Activated T-cell treated with anti-CD3 and anti-CD28 coated beads for 48 hours (primary cell): ENCODE data around the gene ELK4.

Experiments used
- DNase-seq: peaks from one replicate; pipeline ENCODE4 v3.0.0-alpha.2; 2020; ENCODE audit warnings: low read depth

Gene ELK4

DNA sequence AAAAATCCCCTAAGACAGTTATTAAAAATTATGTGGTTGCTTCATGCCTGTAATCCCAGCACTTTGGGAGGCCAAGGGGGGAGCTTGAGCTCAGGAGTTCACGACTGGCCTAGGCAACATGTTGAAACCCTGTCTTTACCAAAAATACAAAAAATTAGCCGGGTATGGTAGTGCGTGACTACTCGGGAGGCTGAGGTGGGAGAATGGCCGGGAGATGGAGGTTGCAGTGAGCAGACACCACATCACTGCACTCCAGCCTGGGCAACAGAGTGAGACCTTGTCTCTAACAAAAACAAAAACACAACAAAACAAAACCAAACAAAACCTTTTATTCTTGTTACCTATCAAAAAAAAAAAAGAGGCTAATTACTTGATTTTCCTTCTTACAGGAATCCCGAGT is 2.1 kb downstream of the ELK4 start:
- no peak for DNase-seq

DNA sequence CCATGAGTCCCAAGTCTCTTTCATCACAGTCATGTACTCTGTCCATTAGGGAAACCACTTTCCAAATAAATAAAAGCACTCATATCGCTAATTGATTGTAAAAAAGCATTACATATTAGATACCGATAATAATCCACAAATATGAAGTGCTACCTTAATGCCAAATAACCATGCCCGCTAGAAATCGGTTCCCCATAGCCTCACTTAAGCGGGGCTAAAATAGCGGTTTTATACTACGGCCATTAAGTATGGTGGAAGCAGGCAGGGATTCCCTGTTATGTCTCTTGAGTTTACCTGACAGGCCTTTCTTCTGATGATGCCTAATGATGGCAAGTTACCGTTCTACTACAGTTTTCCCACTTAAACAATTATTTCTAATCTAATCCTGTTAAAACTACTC is 3.9 kb downstream of the ELK4 start:
- DNase-seq: no peak

DNA sequence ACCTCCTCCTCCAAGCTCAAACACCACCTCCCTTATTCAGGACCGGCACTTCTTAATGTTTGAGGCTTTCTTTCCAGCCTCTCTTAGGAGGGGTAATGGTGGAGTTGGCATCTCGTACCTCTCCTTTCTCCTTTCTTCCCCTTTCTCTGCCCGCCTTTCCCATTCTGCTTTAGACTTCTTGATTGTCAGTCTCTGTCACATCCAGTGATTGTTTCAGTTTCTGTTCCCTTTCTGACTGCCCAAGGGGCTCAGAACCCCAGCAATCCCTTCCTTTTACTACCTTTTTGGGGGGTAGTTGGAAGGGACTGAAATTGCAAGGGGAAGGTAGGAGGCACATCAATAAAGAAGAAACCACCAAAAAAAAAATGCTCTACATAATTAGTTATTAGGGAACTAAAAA is 5.6 kb downstream of the ELK4 start:
- no peak for DNase-seq

DNA sequence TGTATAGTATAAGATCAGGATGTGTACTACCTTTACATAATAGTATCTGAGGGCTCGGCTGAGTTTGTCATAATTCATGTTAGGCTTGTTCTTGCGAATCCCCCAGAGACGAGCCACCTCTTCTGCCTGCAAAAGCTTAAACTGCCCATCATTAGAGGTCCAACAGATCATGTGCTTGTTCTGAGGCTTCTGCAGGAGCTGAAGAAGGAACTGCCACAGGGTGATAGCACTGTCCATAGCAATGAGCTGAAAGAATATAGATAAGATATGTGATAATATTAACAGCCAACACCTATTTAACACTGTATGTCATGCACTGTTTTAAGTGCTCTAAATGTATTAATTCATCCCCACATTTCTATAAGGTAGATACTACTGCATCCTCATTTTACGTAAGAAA is 8.2 kb downstream of the ELK4 start:
- no peak for DNase-seq

DNA sequence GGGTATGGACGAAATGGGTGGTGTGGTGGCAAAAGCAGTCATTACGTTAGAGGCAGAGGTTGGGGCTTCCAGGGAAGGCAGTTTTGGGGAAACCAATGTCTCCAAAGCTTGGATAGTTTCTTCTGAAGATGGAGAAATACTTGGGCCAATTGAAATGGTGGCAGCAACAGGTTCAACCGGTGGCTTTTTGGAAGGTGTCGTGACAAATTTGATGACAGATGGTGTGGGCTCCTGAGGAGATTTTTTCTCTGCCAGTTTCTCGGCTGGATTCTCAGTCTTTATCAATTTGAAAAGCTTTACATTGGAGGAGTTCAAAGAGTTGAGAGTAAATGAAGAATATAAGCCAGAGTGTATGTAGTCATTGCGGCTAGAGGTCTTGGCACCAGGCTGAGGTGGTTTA is 11.5 kb downstream of the ELK4 start:
- DNase-seq: no peak

DNA sequence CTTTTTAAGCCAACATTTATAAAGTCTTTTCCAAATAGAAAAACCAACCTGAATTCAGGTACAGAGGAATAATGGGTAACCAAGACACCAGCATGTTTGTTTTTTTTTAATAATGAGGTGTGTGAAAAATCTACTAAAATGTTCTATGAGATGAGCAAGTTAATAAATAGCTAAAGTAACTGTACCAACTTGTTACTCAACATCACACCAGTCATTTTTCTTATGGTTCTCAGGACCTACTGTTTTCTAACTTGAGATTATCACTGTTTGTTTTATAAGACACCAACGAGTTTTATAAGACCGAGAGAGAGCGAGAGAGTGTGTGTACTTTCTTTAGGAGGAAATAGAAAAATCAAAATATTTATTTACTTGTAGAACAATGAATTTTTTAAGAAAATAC is 12.4 kb downstream of the ELK4 start:
- no peak for DNase-seq

DNA sequence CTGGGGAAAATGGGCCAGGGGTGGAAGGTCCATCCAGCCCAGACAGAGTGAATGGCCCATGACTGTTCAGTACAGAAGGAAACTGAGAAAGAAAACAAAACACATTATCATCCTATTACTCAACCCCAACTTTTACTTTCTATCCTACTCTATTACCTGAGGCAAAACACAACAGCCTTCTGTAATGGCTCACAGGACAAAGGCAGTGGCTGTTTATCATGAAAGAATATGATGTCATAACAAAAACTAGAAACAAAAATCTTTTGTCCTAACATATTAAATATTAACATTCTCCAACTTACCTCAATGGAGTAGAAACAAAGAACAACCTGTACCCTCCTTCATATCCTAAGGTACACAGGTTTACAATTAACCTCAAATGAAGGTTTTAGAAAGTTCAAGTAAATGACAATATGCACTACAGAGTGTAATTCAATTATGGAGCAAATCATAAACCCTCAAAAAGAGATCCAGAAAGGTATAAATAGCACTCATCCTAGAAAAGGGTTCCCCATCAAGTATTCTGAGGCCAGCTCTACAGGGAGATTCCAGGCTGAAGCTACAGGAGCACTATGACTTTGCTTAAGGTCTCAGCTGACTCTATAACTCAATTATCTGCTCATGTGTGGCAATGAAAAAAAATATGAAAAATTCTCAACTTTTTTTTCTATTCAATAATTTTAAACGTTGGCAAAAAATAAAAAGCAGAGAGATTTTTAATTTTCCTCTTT is 15.1 kb downstream of the ELK4 start:
- DNase-seq: no peak

DNA sequence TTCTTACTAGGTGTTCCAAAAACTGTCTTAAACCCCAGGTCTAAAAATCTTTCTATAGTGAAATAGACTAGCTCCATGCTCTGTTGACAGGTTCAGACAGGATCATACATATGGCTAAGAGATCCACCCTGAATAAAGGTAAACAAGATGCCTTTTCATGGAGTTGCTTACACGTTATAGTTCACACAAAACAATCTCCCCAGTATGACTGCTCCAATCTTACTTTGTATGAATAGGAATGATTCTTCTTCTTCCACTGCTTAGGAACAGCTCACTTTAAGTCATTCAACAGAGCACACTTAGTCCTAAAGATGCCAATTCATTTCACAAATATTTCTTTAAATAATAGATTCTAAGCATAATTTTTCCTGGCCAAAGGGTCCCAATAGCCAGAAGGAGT is 16.0 kb downstream of the ELK4 start:
- no peak for DNase-seq

DNA sequence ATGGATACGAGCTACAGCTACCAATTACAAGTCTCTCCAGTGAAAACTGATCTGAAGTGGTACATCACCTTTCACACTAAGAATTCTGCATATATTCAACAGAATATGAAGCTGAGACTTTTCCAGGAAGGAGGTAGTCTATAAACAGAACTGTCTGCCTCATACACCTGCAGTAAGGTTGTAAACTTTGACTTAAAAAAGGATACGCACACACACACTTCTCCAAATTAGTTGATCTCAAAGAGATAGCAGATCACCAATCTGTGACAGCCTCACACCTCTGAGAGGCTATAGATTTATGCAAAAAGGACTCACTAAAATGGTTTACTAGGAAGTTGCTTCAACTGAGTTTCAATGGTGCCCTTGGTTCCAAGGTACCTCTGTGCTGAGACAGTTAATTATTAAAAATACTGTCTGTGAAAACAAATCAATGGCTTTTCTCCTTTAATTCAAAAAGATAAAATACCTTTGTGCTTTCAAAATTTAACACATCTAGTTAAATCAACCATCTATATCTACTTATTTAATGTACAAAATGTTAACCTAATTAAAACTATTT is 17.9 kb downstream of the ELK4 start:
- DNase-seq: no peak

DNA sequence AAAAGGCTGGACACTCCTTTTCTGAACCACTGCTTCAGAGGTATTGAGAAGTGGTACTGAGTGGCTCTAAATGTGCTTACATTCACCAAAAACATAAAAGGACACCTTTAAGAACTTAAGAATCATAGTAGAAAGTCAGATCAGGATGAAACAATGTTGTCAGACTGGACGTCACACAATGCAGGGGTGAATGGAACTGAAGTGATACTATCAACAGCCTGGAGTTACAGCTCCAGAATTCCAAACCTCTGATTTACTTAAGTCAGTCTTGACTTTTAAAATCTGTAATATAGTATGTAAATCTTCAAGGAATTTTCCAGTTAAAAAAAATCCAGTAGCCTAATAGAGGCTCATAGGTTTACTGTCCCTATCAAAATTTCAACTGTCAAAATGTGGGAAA is 19.3 kb downstream of the ELK4 start:
- no peak for DNase-seq

DNA sequence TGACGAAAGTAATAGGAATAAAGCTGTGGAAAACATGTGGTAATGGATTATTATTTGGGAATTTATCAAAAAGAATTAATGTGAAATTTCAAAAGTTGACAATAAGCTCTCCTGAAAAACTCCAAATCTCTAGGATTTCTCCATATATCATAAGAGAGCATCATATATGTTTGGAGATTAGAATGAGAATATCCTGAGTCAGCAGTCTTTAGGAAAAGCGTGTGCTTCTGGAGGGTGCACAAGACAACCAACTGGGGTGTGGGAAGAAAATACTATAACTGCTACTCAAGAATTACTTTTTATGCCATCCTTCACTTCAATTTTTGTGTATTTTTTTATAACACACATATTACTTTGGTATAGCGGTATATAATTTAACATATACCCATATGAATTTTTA is 19.7 kb downstream of the ELK4 start:
- no peak for DNase-seq

DNA sequence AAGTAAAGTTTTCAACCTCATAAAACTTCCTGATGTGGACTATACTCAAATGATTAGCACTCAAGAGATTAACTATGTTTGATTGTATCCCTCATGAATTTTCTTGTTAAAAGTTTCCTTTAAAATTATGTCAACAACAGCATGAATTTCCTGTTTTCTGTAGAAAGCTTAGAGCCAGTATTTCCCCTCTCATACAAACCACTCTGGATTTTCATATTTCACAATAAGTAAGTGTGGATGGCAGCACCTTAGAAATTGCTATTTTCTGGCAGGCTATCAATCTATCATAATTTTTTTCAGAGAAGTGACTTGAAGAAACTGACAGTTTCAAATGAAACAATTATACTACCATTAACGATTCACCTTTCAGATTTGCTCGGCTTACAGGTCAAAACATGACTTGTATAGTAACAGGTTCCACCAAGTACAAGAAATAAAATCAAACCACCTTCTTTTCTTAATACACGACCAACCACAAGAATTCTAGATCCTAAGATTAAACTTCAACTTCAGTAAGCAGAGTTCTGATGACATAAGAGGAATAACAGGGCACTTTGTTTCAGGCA is 20.8 kb downstream of the ELK4 start:
- DNase-seq: no peak

DNA sequence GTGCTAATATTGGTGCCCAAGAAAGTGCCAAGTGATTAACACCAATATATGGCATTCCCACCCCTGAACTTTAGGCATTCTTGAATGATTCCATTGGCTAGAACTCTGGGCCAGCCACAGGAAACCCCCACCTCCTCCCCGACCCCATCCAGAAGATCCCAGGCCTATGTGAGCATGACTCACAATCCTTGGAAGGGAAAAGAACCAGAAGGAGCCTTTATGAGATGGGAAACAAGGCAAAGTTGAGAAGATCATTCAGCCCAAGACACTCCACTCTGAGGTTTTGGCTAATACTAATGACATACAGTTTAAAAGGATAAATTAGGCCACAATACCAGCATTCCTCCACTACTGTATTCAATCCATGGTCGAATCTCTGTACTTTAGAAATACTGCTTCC is 21.8 kb downstream of the ELK4 start:
- DNase-seq: no peak

DNA sequence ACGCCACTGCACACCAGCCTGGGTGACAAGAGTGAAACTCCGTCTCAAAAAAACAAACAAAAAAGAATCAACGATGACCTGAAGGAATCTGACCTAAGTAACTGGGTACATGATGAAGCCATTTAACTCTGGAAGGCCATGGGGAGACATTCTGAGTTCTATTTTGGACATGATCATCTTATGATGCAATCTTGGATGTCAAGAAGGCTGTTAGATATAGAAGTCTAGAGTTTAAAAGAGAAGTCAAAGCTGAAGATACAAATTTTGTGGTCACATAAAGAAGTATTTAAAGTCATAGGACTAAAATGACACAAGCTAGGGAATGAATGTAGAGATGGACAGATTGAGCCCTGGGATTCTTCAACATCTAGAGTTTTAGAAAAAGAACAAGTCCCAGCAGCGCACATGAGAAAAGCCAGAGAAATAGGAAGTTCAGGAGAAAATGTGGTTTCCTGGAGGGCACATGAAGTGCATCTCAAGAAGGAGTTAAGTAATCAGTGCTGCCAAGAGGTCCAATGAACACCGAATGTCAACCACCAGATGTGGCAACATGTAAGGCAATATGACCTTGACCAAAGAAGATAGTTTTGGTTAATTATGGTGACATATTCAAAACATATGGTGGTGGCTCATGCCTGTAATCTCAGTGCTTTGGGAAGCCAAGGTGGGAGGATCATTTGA is 26.8 kb downstream of the ELK4 start:
- no peak for DNase-seq

DNA sequence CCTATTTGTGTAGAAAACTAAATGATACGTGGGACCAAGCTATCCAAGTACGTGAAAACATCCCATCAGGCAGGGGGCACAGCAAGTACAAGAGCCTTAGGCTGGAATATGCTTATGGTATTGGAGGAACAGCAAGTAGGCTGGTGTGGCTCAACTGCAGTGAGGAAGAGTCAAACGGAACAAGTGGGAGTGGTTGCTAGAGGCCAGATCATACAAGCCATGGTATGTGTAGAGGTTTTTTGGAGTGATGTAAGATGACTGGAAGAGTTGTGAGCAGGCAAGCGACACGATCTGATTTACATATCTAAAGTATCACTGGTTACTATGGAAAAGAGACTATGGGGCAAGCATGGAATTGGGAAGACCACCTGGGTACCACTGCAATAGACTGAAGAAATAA is 27.8 kb downstream of the ELK4 start:
- no peak for DNase-seq

DNA sequence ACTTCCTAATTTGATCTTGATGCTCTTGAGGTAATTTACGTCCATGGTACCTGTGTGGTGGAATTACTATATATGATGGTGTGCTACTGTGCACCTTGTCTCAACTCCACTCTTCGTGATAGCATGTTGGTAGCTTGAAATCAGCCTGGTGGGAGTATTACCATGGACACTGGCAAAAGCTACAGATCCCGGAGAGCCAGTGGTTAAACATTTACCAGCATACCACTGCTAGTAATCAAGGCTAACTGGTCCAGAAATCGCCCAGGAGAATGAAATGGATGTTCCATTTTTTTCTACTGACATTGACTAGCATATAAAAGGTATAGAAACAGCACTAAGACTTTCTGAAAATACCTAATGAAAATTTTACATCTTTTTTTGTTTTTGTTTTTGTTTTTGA is 30.6 kb downstream of the ELK4 start:
- no peak for DNase-seq

DNA sequence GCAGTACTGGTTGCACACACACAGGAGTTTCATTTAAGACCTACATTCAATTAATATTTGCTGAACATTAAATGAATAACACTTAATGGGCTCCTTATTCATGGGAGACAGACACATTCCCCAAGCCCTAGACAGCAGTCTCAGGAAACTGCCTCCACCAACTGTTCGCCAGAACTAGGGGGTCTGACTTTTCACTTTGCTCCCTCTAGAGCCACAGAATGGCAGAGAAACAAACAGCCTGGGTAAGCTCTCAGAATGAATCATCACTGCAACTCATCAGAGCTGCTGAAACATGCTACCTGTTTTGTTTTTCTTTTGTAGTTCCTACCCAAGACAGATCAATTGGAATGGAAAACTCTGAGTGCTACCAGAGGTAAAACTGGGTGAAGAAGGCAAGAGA is 31.7 kb downstream of the ELK4 start:
- no peak for DNase-seq

DNA sequence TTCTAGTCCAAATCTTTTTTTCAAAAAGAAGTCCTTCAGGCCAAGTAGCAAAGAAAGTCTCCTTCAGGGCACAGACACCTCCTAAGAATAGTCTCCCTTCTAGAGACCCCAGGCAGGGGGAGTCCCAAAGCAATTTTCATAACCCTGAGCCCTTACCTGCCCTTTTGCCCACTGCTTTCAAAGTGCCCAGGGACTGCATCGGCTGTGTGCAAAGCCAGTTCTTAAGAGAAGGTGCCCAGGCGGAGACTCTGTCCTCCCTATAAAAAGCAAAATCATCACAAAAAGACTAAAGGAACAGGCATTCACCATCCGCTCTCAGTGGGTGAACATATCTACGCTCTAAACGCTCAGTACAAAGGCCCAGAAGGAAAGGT is 32.2 kb downstream of the ELK4 start:
- DNase-seq: no peak

DNA sequence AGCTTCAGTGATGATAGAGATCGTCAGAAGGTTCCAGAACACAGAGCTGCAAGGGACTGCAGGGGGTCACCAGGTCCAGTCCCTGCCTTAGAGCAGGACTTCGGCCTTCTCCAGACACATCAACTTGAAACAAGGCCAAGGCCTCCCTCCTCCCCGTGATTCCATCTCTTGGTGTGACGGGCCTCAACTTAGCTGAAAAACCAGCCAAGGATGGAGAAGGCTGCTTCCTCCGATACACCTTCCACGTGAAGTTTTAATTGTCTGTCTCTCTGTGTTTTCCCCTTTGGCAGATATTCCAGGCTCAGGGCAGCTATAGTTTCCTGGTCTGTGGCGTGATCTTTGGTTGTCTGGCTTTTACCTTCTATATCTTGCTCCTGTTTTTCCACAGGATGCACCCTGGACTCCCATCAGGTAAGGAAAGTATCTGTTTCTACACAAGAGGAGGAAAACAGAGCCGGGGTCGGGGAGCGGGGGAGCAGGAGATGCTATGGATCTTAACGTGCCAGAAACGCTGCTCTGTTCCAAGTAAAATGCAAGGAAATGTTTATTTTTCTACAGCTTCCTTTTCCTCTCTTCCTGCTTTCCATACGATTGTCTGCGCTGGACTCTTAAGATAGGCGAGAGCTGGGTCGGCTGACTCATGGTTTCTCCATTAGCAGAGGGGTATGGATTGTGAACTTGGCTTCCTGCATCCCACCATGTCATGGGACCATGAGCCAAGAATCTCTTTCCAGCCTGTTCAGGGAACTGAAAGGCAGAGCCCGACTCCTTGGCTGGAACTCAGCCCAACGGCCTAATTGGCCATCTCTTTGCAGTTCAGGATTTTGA is 32.8 kb downstream of the ELK4 start:
- DNase-seq: no peak

DNA sequence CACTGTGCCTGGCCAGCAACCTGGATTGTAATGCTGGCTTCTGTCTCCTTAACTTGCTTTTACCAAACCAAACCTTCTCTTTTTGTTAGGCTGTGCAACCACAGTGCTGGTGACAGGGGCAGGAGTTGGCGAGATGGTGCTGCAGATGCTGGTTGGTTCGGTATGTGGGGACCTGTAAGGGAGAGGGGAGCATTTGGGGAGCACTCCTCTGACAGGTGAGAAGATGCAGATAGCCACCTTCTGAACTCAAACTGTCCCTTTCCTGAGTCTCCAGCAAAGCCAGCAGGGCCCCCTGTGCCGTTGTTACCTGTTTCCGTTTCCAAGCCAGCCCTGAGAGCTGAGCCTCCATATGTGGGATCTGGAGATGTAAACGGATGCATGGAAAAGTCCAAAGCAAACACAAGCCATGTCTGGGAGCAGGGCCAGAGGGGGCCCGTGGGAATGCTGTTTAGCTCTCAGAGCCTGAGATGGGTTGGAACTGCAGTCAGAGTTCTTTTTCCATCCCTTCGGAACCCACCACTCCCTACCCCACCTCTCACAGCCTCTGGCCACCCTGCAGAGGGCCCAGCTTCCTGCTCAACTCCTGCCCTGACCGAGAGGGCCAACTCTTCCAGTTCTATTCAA is 34.0 kb downstream of the ELK4 start:
- DNase-seq: no peak

DNA sequence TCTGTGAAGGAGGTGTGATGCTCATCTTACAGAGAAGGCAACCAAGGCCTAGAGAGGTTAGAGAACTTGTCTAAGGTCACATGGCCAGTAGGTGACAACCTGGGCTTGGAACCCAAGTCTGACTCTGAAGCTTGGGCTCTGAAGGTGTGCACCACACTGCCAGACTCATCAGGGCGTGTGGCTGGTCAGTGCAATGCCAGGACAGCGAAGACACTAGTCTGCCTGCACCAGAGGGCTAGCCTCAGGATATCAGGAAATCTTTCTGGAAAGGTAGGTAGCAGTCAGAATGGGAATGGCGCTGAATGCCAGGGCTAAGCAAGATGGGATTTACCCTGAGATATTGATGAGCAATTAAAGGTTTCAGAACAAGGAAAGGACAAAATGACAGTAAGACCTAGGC is 34.9 kb downstream of the ELK4 start:
- no peak for DNase-seq

DNA sequence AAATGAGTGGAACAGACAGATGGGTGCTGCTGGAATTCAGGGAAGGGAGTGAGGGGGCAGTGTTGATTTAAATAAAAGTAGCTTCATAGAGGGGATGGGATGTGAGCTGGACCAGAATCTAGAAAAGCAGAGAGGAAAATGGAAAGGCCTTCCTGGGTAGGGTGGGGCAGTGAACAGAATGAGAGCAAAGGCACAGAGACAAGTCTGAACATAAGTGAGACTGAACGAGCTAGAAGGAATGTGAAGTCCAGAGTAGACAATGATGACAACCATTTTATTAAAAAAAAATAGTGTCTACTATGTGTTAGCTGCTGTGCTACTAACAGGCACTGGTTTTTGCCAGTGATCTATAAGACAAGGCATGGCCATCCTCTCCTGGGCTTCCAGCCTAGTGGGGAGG is 36.0 kb downstream of the ELK4 start:
- no peak for DNase-seq
